ENCODE results near the gene PKP3.
"Not testable (repeated sequence)": the region's sequence is repeated elsewhere in the genome, so short reads cannot be mapped to it uniquely, and the experiment has no call there.

Gene PKP3

GRCh38 chr11:394034-394857, at the start of gene PKP3:
Gene PKP3 (plus strand): TSS chr11:394209. CDS start chr11:394293, 84 bp downstream.
- DNase-seq = no peak

DNA sequence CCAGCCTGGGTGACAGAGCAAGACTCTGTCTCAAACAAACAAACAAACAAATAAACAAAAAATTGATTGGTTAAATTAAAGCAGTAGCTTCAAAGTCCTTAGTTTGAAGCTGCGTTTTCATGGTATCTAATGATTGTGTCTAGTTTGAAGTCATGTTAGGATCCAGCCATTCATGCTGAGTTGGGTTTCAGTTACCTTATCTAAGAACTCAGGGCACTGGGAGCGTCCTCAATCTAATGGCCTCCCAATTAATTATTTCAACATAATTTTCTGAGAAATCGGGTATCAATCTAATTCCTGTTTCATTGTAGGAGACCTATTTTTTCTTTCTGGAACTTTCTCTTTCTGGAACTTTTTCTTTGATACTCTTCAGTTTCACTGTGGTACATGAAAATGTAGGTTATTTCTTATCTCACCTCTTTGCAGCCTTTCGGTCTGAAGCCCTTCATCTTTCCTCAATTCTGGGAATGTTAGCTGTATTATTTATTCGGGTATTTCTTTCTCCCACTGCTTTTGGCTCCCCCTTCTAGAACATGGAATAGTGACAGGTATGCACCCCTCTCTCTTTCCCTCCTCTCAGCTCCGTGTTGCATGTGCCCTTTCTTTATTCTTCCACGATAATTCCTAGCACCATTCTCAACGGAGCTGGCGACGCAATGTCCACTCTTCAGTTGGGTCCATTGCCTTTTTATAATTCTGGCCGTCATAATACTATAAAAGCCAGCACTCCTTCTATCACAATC, 49.0 kb upstream of the PKP3 start:
- DNase-seq = no peak

GRCh38 chr11:346529-346928, 47.5 kb upstream of the PKP3 start:
- DNase-seq = no peak

GRCh38 chr11:349270-349954, 44.6 kb upstream of the PKP3 start:
- DNase-seq = not testable (repeated sequence)

DNA sequence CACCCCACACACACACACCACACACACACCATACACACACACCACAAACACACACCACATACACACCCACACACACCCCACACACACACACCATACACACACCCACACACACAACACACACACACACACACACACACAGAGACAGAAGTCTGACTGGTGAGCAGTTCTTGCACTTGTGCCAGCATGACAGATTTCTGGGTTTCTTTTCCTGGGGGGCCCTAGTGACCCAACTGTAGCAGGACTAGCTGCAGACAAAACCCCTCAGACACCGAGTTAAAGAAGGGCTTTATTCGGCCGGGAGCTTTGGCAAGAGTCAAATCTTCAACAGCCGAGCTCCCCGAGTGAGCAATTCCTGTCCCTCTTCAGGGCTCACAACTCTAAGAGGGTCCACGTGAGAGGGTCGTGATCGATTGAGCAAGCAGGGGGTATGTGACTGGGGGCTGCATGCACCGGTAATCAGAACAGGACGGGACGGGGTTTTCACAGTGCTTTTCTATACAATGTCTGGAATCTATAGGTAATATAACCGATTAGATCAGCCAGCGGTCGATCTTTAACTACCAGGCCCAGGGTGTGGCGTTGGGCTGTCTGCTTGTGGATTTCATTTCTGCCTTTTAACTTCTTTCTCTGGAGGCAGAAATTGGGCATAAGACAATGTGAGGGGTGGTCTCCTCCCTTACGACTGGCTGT, 43.8 kb upstream of the PKP3 start:
- DNase-seq = not testable (repeated sequence)

GRCh38 chr11:350723-351255, 43.2 kb upstream of the PKP3 start:
- DNase-seq = no peak

GRCh38 chr11:351411-351810, 42.6 kb upstream of the PKP3 start:
- no peak for DNase-seq

- no peak for DNase-seq
Measured at GRCh38 chr11:352456-353031, 41.5 kb upstream of the PKP3 start.

DNA sequence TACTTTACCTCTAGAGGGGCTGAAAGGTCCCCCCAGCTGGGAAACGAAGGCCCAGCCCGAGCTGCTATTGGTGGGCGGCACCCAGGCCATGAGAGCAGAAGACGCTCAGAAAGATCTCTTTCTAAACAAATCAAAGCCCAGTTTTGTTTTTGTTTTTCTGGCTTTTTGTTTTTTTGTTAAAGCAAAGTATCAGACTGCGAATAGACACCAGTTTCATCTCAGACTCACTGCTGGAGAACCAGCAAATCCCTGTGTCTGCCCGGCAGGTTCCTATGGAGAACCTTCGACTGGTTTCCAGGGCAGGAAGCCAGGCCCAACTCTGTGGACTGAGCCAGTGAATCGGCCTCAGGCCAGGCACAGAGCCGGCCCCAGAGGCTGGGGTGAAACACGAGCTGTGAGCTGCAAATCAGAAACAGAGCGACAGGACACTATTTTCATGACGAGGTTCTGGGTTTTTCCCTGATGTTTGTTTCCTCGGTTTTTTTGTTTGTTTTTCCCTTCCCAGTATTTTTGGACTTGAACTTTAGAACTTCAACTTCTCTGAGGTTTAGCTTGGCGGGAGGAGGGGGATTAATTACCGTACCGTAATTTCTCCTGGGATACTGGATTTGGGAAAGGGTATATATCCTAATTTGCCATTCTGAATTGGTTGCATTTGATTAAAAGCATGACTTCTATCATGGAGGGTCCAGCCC, 40.7 kb upstream of the PKP3 start:
- DNase-seq = no peak

DNA sequence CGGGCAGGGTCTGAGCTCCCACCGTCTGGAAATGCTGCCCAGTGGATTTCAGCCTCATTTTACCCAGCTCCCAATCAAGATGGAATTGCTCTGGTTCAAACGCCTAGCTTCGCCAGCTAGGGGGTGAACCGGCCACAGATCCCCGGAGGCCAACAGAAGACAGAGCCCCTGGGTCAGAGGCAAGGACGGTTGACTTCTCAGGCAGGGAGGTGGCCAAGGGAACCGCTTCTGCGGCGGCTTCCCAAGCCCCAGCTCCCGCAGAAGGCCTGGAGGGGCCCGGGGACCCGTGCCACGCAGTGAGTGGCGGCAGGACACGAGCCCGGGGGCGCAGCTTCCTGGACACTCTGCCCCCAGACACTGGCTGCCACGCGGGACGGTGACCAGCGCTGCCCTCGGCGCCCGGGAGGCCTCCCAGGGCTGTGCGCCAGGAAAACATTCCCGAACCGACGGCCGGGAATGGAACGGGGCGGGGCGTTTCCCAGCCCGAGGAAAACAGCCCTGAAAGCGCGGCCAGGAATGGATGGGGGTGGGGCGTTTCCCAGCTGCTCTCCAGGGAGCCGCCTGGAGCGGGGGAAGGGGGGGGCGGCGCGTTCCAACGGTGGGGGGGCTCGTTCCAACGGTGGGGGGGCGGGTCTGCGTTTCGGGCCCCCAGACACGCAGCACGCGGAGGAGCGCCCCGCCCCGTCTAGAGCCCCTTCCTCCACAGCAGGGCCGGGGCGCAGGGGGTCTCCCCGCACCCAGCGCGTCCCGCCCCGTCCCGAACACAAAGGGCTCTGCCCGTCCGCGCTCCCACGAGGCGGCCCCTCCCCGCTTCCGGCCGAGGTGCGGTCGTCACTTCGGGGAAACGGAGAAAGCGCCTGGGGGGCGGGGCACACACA, 38.2 kb upstream of the PKP3 start:
- peak; percentile 75 for DNase-seq

DNA sequence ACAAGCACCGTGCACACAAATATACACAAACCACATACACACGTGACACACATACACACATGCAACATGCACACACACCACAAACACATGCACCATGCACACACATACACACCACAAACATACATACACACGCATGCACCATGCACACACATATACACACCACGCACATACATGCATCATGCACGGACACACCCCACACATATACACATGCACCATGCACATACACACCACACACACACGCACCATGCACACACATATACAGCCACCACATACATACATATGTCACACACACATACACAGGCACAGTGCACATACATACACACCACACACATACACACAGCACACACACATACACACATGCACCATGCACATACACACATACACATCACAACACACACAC, 37.4 kb upstream of the PKP3 start:
- no peak for DNase-seq

DNA sequence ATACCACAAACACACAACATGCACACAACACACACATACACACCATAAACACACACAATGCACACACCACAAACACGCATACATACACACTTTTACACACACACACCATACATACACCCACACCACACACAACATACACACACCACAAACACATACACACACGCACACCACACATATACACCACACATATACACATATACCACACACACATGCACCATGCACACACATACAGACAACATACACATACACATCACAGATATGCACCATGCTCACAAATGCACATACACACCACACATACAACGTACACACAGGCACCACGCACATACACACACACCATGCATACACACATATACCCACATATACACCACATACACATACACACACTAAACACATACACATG, 36.4 kb upstream of the PKP3 start:
- no peak for DNase-seq

DNA sequence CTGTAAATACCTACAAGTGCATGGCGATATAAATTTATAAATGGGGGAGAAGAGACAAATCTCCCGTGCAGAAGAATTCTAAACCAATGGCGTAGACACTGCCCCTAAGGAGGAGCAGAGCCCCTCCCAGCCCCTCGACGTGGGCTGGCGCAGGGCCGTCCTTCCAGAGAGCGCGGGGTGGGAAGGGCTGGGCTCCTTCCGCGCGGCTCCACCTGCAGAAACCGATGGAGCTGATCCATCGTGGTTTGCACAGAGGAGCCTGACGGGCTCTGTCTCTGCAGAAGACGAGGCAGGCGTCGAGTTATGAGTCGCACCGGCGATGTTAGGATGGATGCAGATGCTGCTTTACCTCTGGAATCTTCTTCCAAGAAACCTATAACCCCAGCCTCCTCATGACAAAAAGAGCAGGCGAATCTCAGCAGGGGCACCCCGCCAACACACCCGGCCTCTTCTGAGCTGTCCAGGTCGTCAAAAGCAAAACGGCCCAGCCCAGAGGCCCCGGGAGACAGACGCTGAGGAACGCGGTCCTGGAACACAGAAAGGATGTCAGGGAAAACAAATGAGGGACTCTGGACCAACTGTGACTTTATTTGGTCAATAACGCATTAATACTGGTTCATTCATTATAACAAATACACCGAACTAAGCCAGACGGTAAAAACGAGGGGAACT, 35.7 kb upstream of the PKP3 start:
- no peak for DNase-seq

DNA sequence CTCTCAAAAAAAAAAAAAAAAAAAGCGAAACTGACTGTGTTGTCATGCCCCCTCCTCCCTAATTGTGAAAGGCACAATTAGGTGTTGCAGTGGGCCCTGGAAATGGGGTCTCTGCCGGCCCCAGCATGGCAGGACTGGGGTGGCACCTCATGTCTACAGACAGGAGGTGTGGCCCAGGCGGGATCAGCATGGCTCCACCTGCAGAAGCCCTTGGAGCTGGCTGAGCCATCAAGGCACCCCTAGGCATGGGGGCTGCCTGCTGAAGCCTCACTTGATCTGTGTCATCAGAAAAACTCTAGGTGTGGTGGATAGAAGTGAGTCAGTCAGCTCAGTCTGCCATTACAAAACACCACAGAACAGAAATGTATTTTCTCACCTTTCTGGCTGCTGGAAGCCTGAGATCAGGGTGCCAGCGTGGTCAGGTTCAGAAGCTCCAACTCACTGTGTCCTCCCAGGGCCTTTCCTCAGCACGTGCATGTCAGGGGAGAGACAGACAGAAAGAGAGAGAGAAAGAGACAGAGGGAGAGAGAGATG, 34.8 kb upstream of the PKP3 start:
- DNase-seq = no peak

DNA sequence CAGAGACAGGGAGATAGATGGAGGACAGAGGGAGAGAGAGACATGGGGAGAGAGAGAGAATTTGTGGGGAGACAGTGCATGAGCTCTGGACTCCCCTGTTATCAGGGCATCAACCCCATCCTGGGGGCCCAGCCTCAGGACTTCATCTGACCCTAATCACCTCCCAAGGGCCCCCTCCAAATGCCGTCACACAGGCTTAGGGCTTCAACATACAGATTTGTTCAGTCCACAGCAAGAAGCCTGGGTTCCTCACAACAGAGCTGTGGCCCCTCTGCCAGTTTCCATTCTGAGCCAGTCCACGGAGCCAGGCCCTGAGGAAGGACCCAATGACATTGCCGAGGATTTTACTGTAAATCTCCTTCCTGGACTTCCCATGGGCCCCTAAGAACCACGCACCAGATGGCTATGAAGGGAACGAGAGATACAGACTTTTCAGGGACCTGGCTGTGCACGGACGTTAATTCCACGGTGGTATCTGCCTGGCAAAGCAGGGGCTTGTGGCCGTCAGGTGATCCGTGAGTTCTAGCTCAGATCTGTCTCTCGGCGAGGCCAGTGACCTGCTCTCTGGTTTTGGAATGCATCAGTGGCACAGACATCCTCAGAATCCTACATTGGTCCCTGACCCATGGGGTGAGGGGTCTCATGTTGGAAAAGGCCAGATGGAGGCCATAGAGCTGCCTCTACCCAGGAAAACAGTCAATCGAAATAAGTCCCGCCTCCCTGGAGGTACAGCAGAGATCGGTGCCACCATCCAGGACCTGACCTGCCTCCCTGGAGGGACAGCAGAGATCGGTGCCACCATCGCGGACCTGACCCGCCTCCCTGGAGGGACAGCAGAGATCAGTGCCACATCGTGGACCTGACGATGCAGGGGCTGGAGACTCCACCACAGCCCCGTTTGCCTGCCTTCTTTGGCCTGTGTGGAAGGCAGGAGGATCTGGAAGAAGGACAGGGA, 33.4 kb upstream of the PKP3 start:
- no peak for DNase-seq

DNA sequence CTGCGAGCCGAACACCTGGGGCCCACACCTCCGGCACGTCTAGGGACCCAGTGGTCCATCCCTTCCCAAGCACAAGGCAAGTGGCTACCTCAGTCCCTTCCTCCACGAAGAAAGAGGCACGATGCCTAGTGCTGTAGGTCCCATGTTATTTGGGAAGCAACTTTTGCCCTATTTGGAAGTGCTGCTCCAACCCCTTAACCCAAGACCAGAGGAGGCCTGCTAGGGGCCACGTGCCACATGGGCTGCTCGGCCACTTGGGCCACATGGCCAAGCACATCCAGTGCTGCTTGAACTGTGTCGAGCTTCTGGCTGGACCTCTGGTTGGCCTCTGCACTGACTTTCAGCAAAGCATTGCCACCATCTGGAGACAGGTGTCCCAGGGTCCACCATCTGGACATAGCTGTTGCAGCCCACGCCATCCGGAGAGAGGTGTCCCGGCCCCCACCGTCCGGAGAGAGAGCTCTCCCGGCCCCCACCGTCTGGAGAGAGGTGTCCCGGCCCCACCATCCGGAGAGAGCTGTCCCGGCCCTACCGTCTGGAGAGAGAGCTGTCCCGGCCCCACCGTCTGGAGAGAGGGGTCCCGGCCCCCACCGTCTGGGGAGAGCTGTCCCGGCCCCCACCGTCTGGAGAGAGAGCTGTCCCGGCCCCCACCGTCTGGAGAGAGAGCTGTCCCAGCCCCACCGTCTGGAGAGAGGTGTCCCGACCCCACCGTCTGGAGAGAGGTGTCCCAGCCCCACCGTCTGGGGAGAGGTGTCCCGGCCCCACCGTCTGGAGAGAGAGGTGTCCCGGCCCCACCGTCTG, 31.2 kb upstream of the PKP3 start:
- no peak for DNase-seq

GRCh38 chr11:363443-363805, 30.6 kb upstream of the PKP3 start:
- DNase-seq = not testable (repeated sequence)
